Endothelial cell of umbilical vein (primary cell): ENCODE results near the gene ZNF331. TPM values are rescaled to one million over a fixed set of nuclear protein-coding genes. Genes with fewer than 3 reads are reported as not detected.
A peak's percentile ranks its signal among the peaks of the same experiment; 100 is the strongest.

ENCODE experiments used
- BruUV-seq: library from RNA; stranded (reverse); fragments of 400-500 nt; replicated peaks from 2 replicates; lab custom pipeline; 2021; lab: Mats Ljungman, UMichigan
- CTCF ChIA-PET: fragments of 300-600, 350-600 bp; sonication (Branson Sonifier 250); formaldehyde crosslinking; loops from one replicate; lab custom pipeline; 2021; ENCODE audit warnings: antibody characterized with exemption, inconsistent platforms; lab: Charles Lee
- POLR2A ChIA-PET: fragments of 300-600, 350-600 bp; sonication (Branson Sonifier 250); formaldehyde crosslinking; loops from one replicate; lab custom pipeline; 2021; ENCODE audit warnings: antibody characterized with exemption, inconsistent platforms; lab: Charles Lee
- DNase-seq: peaks from one replicate; pipeline ENCODE4 v3.0.0-alpha.2; 2011; ENCODE audit warnings: low read depth, low spot score
- FAIRE-seq: peaks from 2 replicates; lab custom pipeline; 2011; peaks lifted over from hg19 to GRCh38; lab: Jason Lieb, UNC
- H2AFZ ChIP-seq: 2 replicates; pipeline ENCODE4 v1.6.0; 2012; ENCODE audit warnings: low read depth, low read length, control low read depth, inconsistent platforms
- H3K27ac ChIP-seq: 2 replicates; pipeline ENCODE4 v1.5.1; 2011; ENCODE audit warnings: low read depth, mild to moderate bottlenecking, control low read depth, low read length, moderate library complexity; ENCODE audit not compliant: insufficient read depth
- H3K27me3 ChIP-seq, 2 experiments: 2 replicates each; pipeline versions ENCODE4 v1.6.0 to v1.6.1; 2011; ENCODE audit warnings: low read length in 2 of 2, mixed read lengths in 1 of 2; ENCODE audit not compliant: control insufficient read depth in 2 of 2, insufficient read depth in 2 of 2
- H3K36me3 ChIP-seq, 2 experiments: 2 replicates in 1 of 2; 3 replicates in 1 of 2; pipeline ENCODE4 v1.5.1; 2011; ENCODE audit warnings: low read length in 2 of 2, mild to moderate bottlenecking in 1 of 2, moderate library complexity in 1 of 2; ENCODE audit not compliant: control insufficient read depth in 2 of 2, insufficient read depth in 2 of 2; ENCODE audit errors: extremely low read depth in 1 of 2
- H3K4me1 ChIP-seq: 3 replicates; pipeline ENCODE4 v1.5.1; 2011; ENCODE audit warnings: mild to moderate bottlenecking, low read length; ENCODE audit not compliant: control insufficient read depth, insufficient read depth; ENCODE audit errors: extremely low read depth
- H3K4me2 ChIP-seq: 2 replicates; pipeline ENCODE4 v1.6.1; 2011; ENCODE audit warnings: low read length, control low read depth, mixed read lengths; ENCODE audit not compliant: insufficient read depth
- H3K4me3 ChIP-seq, 3 experiments: fragments of 200-600 bp in 1 of 3; sonication (generic), shearing (Covaris generic) in 1 of 3; replicated peaks in 1 of 3; 2 replicates each; pipeline ENCODE4 v1.5.1; 2011 to 2016; ENCODE audit warnings: control low read depth in 3 of 3, low read length in 3 of 3, mild to moderate bottlenecking in 2 of 3, inconsistent platforms in 1 of 3, low read depth in 1 of 3, moderate library complexity in 1 of 3; ENCODE audit not compliant: insufficient read depth in 1 of 3
- H3K79me2 ChIP-seq: 2 replicates; pipeline ENCODE4 v1.6.0; 2012; ENCODE audit warnings: low read length, inconsistent platforms; ENCODE audit not compliant: control insufficient read depth, insufficient read depth
- H3K9ac ChIP-seq: replicated peaks from 2 replicates; pipeline ENCODE3; 2011; ENCODE audit warnings: low read length, control low read depth; ENCODE audit not compliant: insufficient read depth; ENCODE audit errors: extremely low read depth
- H3K9me1 ChIP-seq: replicated peaks from 3 replicates; pipeline ENCODE4 v1.6.0; 2011; ENCODE audit warnings: mild to moderate bottlenecking, low read length; ENCODE audit not compliant: control insufficient read depth, insufficient read depth; ENCODE audit errors: extremely low read depth
- H3K9me3 ChIP-seq: replicated peaks from 2 replicates; pipeline ENCODE4 v1.5.1; 2012; ENCODE audit warnings: low read length, inconsistent platforms; ENCODE audit not compliant: control insufficient read depth, insufficient read depth
- H4K20me1 ChIP-seq: replicated peaks from 2 replicates; pipeline ENCODE3; 2011; ENCODE audit warnings: mild to moderate bottlenecking, low read length; ENCODE audit not compliant: control insufficient read depth, insufficient read depth; ENCODE audit errors: extremely low read depth
- CTCF ChIP-seq, 2 donors: IDR thresholded peaks; 1 replicate in 1 of 2; 2 replicates in 1 of 2; pipeline ENCODE4 v1.5.1; 2011; ENCODE audit warnings: low read length in 2 of 2, mild to moderate bottlenecking in 2 of 2, moderate library complexity in 2 of 2, control low read depth in 1 of 2, inconsistent platforms in 1 of 2, low read depth in 1 of 2; ENCODE audit not compliant: insufficient read depth in 1 of 2; ENCODE audit errors: extremely low read depth in 1 of 2
- EZH2 ChIP-seq: IDR thresholded peaks from 2 replicates; pipeline ENCODE4 v1.6.1; 2012; ENCODE audit warnings: borderline replicate concordance, low read depth, mild to moderate bottlenecking, moderate library complexity, low read length, inconsistent platforms; ENCODE audit not compliant: severe bottlenecking
- FOS ChIP-seq: IDR thresholded peaks from 2 replicates; pipeline ENCODE4 v1.6.1; 2011; ENCODE audit warnings: mild to moderate bottlenecking, low read length, moderate library complexity, borderline replicate concordance; ENCODE audit not compliant: insufficient read depth
- GATA2 ChIP-seq: IDR thresholded peaks from 2 replicates; pipeline ENCODE4 v1.7.0; 2011; ENCODE audit warnings: low read depth, mild to moderate bottlenecking, moderate library complexity, mixed read lengths, low read length; ENCODE audit not compliant: insufficient read length, insufficient read depth
- JUN ChIP-seq: IDR thresholded peaks from 2 replicates; pipeline ENCODE4 v1.6.1; 2011; ENCODE audit warnings: borderline replicate concordance, low read depth; ENCODE audit not compliant: insufficient read length, insufficient read depth
- MAX ChIP-seq: IDR thresholded peaks from 2 replicates; pipeline ENCODE4 v1.6.1; 2011; ENCODE audit not compliant: insufficient read depth, insufficient read length
- MYC ChIP-seq: IDR thresholded peaks from one replicate; pipeline ENCODE4 v1.6.1; 2011; ENCODE audit warnings: mild to moderate bottlenecking, low read depth, low read length
- POLR2A ChIP-seq: IDR thresholded peaks from 2 replicates; pipeline ENCODE4 v1.6.1; 2012; ENCODE audit warnings: low read depth, mild to moderate bottlenecking, control low read depth, low read length
- POLR2AphosphoS5 ChIP-seq: IDR thresholded peaks from 2 replicates; pipeline ENCODE4 v1.6.1; 2012; ENCODE audit warnings: low read depth, mild to moderate bottlenecking, control low read depth, low read length, moderate library complexity; ENCODE audit not compliant: insufficient read depth
- dilution Hi-C: fragments of 300-500 bp; cut with MboI; formaldehyde crosslinking; loops from one replicate; pipeline ENCODE4 v1.15.0; 2019; ENCODE audit warnings: low sequenced_read_pairs; ENCODE audit not compliant: extremely low pct_ligation_motif_present
- intact Hi-C: fragments of 100-400 bp; cut with micrococcal nuclease; formaldehyde crosslinking; loops from one replicate; pipeline ENCODE4 v1.10.0; 2022
- polyA plus RNA-seq, 4 experiments: library from polyadenylated mRNA; depleted of rRNA in 3 of 4; stranded (reverse) in 3 of 4; unstranded in 1 of 4; fragments of >200 nt; gene quantifications; 2 replicates each; pipeline versions ENCODE4 v1.2.1 to v1.2.3, GENCODE V29; 2011 to 2012; ENCODE audit warnings: missing spikeins in 1 of 4
- total RNA-seq: library from RNA; stranded (reverse); gene quantifications from 2 replicates; pipeline ENCODE4 v1.2.3, GENCODE V29; 2021

ZNF331 gene
- total and polyA plus RNA-seq, 2 donors (not counting 3 experiments of a cell fraction or from before 2014, with no cell fraction given): 6.2 to 11.2 TPM

- CTCF ChIA-PET: no interaction called here
- BruUV-seq: no TSS peak
- H3K9me3 ChIP-seq: no peaks in the 10 kb centered on the region
- H4K20me1 ChIP-seq: no peaks in the 10 kb centered on the region
- peak; percentile 82 for DNase-seq
- intact Hi-C loops (no loop called here), dilution Hi-C loops (no loop called here)
- no peaks in the 10 kb centered on the region for H3K79me2 ChIP-seq
- H3K27ac ChIP-seq: peak overlapping the region; percentile 12
- peak overlapping the region; percentile 64 for H3K9ac ChIP-seq
- H3K4me2 ChIP-seq: peak overlapping the region; percentile 35
- POLR2A ChIA-PET: interaction anchor here (0.5 kb wide), 1 partner anchor 25 kb away, joined by 4 read pairs; no protein-coding TSS in a partner anchor
- FAIRE-seq: no peak
- no peaks in the 10 kb centered on the region for H3K36me3 ChIP-seq
- no peaks in the 10 kb centered on the region for H3K4me1 ChIP-seq
- H2AFZ ChIP-seq: peak overlapping the region; percentile 91
- no peak for TF ChIP-seq GATA2
- TF ChIP-seq MAX: peak; percentile 69
- peak; percentile 19 for TF ChIP-seq POLR2AphosphoS5
- H3K27me3 ChIP-seq: no peaks in the 10 kb centered on the region
- peak overlapping the region; percentile 8 to 57 (median 57) for H3K4me3 ChIP-seq
- no peaks in the 10 kb centered on the region for H3K9me1 ChIP-seq
Measured at GRCh38 chr19:53553865-53554791, 16.2 kb downstream of the ZNF331 start.

GRCh38 chr19:53554804-53555203 is 16.9 kb downstream of the ZNF331 start:
- FAIRE-seq: no peak
- no peak for TF ChIP-seq MYC
- TF ChIP-seq FOS: no peak
- TF ChIP-seq CTCF (IDR thresholded peaks at IDR 0.05; ENCODE audit: extremely low read depth in 1 of 2, insufficient read depth in 1 of 2, low read depth in 1 of 2, low read length in 2 of 2): no peak
- TF ChIP-seq POLR2A: no peak
- TF ChIP-seq JUN: no peak
- no peak for TF ChIP-seq GATA2
- no peak for TF ChIP-seq EZH2
- TF ChIP-seq POLR2AphosphoS5: no peak
- TF ChIP-seq MAX: no peak

More at GRCh38 chr19:53554804-53555203, 16.9 kb downstream of the ZNF331 start:
- intact Hi-C loops: no loop called here
- peak overlapping the region; percentile 12 for H3K27ac ChIP-seq
- peak overlapping the region; percentile 84 for H2AFZ ChIP-seq
- no peaks in the 10 kb centered on the region for H3K79me2 ChIP-seq
- peak overlapping the region; percentile 64 for H3K9ac ChIP-seq
- H3K27me3 ChIP-seq: no peaks in the 10 kb centered on the region
- H3K4me2 ChIP-seq: peak overlapping the region; percentile 35
- H3K4me3 ChIP-seq: peak overlapping the region; percentile 8 to 57 (median 57)
- no peak for DNase-seq
- H4K20me1 ChIP-seq: no peaks in the 10 kb centered on the region
- H3K4me1 ChIP-seq: no peaks in the 10 kb centered on the region
- H3K36me3 ChIP-seq: no peaks in the 10 kb centered on the region
- ChIA-PET POLR2A (no interaction called here), CTCF (no interaction called here)
- BruUV-seq: no TSS peak
- no peaks in the 10 kb centered on the region for H3K9me1 ChIP-seq
- H3K9me3 ChIP-seq: no peaks in the 10 kb centered on the region
- dilution Hi-C loops: no loop called here
